Stimulated activated CD8-positive, alpha-beta memory T cell treated with anti-CD3 and anti-CD28 coated beads, Interleukin-7, amount 100 ng/mL, for 4 hours (primary cell): Measurements from ENCODE around the gene MAP4.

ENCODE experiments used
- DNase-seq, 2 donors: peaks; one replicate each; pipeline ENCODE4 v3.0.0-alpha.2; 2020; ENCODE audit warnings: low read depth in 2 of 2

MAP4 gene

GRCh38 chr3:47961815-47962606 lies 54.2 kb downstream of the MAP4 start:
- DNase-seq = peak in 1 of 2 donors; percentile 0

DNA sequence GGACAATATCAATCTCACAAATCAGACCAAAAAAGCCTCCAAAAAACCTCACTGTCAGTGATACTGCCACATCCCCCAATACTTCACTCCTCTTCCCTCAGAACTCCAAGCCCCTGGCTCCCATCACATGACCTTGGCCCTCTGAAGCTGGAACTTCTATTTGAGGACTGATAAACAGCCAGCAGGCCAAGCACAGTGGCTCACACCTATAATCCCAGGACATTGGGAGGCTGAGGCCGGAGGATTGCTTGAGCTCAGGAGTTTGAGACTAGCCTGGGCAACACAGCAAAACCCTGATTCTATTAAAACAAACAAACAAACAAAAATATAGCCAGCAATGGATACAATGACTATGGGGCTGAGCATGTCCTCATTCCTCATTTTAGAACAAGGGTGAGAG lies 55.2 kb downstream of the MAP4 start:
- DNase-seq = no peak

DNA sequence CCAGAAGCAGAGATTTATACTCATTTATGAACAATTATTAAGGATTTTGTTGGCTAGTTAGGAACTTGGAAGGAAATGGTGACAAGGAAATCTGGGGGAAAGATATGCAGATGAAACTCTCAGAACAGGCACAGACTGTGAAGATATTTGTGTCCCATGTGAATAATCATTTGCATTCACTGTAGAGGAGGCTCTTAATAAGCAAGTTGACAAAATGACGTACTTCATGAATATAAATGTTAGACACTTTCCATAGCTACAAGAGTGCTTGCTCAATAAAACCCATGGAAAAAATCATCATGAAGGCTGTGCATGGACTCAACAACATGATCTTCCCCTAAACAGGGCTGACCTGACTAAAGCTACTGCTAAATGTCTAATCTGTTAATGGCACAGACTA lies 59.7 kb downstream of the MAP4 start:
- DNase-seq = no peak

DNA sequence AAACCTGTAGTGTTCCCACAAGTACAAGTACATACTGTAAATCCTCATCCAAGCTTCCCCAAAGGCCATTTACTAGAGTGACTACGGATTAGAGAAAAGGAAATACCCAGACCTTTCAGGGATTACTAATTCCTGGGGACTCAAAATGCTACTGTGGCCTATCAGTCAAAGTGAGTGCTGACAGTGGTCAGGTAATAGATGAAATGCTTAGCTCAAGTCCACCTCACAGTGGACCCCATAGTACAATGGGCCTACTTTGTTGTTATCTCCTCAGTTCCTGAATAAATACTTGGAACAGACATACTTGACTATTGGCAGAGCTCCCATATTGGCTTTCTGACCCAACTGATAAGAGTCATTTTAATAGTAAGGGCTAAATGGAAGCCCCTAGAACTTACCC lies 61.6 kb downstream of the MAP4 start:
- DNase-seq = no peak

- no peak for DNase-seq
Observed at GRCh38 chr3:47950453-47951169, 65.6 kb downstream of the MAP4 start.

DNA sequence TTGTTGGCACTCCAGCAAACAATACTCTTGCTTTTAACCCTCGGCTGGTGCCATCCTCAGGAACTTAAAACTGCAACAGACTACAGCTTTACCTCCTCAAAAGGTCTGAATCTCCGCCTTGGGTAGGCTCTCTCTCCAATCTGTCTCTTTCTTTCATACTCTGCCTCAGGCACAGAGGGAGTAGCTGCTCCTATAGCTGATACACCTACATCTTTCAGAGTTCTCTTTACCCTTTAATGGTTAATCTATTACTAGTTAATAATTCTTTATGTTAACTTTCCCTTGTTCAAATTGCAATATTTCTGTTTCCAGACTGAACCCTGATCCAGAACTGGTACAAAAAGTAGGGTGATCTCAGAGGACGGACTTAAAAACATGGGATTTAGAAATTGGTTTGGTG lies 66.2 kb downstream of the MAP4 start:
- DNase-seq = no peak

GRCh38 chr3:47940232-47940631 lies 76.0 kb downstream of the MAP4 start:
- DNase-seq = no peak

DNA sequence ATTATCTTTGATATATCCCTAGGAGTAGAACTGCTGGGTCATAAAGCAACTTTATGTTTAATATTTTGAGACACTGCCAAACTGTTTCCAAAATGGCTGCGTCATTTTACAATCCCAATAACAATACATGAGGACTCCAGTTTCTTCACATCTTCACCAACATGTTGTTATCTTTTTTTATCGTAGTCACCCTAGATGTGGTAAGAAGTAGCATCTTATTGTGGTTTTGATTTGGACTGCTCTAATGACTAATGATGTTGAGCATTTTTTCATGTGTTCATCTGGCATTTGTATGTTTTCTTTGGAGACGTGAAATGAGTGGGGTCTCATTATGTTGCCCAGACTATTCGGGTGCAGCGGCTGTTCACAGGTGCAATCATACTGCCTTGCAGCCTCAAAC lies 83.8 kb downstream of the MAP4 start:
- no peak for DNase-seq

DNA sequence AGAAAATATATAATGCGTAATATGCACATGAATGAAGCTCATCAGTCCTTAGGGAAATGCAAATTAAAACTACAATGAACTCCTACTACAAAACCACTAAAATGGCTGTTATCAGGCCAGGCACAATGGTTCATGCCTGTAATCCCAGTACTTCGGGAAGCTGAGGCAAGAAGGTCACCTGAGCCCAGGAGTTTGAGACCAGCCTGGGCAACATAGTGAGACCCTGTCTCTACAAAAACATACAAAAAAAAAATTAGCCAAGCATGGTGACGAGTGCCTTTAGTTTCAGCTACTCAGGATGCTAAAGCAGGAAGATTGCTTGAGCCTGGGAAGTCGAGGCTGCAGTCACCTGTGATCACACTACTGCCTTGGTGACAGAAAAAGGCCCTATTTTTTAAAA lies 85.2 kb downstream of the MAP4 start:
- no peak for DNase-seq

DNA sequence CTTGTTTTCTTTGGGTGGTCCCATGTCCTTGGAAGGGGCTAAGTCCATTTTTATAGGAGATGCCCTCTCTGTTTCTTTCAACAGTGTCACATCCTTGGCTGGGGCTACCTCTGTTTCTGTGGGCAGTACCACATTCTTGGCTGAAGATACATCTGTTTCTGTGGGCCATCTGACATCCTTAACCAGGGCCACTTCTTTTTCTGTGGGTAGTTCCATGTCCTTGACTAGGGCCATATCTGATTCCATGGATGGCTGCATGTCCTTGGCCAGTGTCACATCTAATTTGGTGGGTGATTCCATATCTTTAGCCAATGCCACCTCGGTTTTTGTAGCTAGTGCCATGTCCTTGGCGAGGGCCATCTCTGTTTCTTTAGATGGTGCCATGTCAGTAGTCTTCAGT lies 99.5 kb downstream of the MAP4 start:
- no peak for DNase-seq

GRCh38 chr3:47916201-47916600 lies 100.0 kb downstream of the MAP4 start:
- no peak for DNase-seq

- DNase-seq = no peak
Observed at GRCh38 chr3:47912006-47912504, 104.2 kb downstream of the MAP4 start.

GRCh38 chr3:47910777-47911440 lies 105.3 kb downstream of the MAP4 start:
- no peak for DNase-seq

GRCh38 chr3:47910233-47910632 lies 106.0 kb downstream of the MAP4 start:
- no peak for DNase-seq

GRCh38 chr3:47909607-47910006 lies 106.6 kb downstream of the MAP4 start:
- no peak for DNase-seq

DNA sequence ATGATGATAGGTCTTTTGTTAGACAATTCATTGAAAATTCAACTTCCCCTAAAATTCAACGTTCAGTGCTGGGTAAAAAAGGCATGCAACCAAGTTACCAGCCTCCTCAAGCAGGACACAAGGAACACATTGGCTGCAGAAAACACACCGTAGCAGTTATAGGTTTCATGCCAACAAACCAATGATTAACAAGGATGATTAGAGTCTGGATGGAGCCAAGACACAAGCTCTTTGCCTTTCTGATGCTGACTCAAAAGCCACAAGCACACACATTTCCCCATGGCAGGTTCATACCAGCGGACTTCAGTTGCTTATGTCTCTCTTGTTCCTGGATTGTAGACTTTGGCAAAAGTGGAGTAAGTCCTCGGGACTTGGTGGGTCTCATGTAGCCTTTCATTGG lies 107.5 kb downstream of the MAP4 start:
- DNase-seq = no peak

DNA sequence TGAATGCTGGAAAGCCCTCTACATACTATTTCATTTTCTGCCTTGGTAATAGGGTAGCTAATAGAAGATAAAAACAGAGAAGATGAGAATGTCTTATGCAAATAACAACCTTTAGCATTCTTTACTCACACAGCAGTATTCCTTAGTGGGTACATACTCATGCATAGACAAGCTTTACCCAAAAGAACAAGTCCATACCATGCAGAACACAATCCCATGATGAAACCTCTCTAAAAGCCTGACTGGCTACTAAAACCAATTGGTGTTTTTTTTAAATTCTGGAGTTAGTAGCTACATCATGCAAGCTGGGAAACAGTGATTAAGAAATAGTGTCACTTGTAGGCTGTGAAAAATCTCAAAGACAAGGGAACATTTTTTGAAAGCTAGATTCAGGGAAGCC lies 108.4 kb downstream of the MAP4 start:
- no peak for DNase-seq

- DNase-seq = no peak
Observed at GRCh38 chr3:47902746-47903145, 113.5 kb downstream of the MAP4 start.

- DNase-seq = no peak
Observed at GRCh38 chr3:47901280-47901833, 114.9 kb downstream of the MAP4 start.

GRCh38 chr3:47899495-47900108 lies 116.6 kb downstream of the MAP4 start:
- no peak for DNase-seq

DNA sequence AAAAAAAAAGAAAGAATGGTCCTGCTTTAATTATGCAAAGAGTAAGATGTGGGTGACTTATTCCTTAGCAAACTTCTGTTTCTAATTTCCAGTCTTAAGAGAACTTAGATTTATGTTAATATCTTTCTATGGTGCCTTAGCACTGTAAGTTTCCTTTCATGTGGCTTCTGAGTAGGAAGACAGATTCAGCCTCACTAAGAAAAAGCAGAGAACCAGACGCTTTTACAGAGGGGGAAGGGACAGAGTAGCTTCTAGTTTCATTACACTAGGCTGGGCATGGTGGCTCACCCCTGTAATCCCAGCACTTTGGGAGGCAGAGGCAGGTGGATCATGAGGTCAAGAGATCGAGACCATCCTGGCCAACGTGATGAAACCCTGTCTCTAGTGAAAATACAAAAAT lies 118.3 kb downstream of the MAP4 start:
- no peak for DNase-seq

GRCh38 chr3:47896736-47897135 lies 119.5 kb downstream of the MAP4 start:
- no peak for DNase-seq
